Measurements from ENCODE around the gene ARL9.
A peak's percentile ranks its signal among the peaks of the same experiment; 100 is the strongest.
"Not testable (repeated sequence)": the region's sequence is repeated elsewhere in the genome, so short reads cannot be mapped to it uniquely, and the experiment has no call there.

ARL9 gene

GRCh38 chr4:56505269-56506130 is at the start of gene ARL9:
ARL9 (plus strand) TSS chr4:56505791; CDS start chr4:56505863, 72 bp downstream.
- DNase-seq: peak; percentile 13

GRCh38 chr4:56460085-56460484 is 45.5 kb upstream of the ARL9 start:
- no peak for DNase-seq

- no peak for DNase-seq
Observed at GRCh38 chr4:56462157-56462556, 43.4 kb upstream of the ARL9 start.

GRCh38 chr4:56463711-56464110 is 41.9 kb upstream of the ARL9 start:
- no peak for DNase-seq

GRCh38 chr4:56464581-56464980 is 41.0 kb upstream of the ARL9 start:
- DNase-seq: no peak

- DNase-seq: no peak
Observed at GRCh38 chr4:56465599-56466295, 39.8 kb upstream of the ARL9 start.

GRCh38 chr4:56466296-56466761 is 39.3 kb upstream of the ARL9 start:
- not testable (repeated sequence) for DNase-seq

- no peak for DNase-seq
Observed at GRCh38 chr4:56466910-56467283, 38.7 kb upstream of the ARL9 start.

- peak; percentile 78 for DNase-seq
Observed at GRCh38 chr4:56467284-56468096, 38.1 kb upstream of the ARL9 start, which contains the start of gene SRP72. SRP72 (plus strand) TSS chr4:56467617; CDS start chr4:56467636, 19 bp downstream.

- no peak for DNase-seq
Observed at GRCh38 chr4:56468097-56468422, 37.5 kb upstream of the ARL9 start.

- no peak for DNase-seq
Observed at GRCh38 chr4:56469489-56470210, 35.9 kb upstream of the ARL9 start.

GRCh38 chr4:56475917-56476316 is 29.7 kb upstream of the ARL9 start:
- no peak for DNase-seq

- no peak for DNase-seq
Observed at GRCh38 chr4:56477192-56477702, 28.3 kb upstream of the ARL9 start.

GRCh38 chr4:56480691-56481090 is 24.9 kb upstream of the ARL9 start:
- no peak for DNase-seq

GRCh38 chr4:56496241-56496640 is 9.3 kb upstream of the ARL9 start:
- no peak for DNase-seq

- DNase-seq: no peak
Observed at GRCh38 chr4:56511098-56511497, 5.5 kb downstream of the ARL9 start.

- no peak for DNase-seq
Observed at GRCh38 chr4:56512166-56512565, 6.6 kb downstream of the ARL9 start.

- no peak for DNase-seq
Observed at GRCh38 chr4:56513517-56513916, 7.9 kb downstream of the ARL9 start.

GRCh38 chr4:56530269-56531148 is 24.9 kb downstream of the ARL9 start:
- peak; percentile 35 for DNase-seq

- DNase-seq: no peak
Observed at GRCh38 chr4:56531149-56531770, 25.7 kb downstream of the ARL9 start.

- DNase-seq: no peak
Observed at GRCh38 chr4:56531823-56532222, 26.2 kb downstream of the ARL9 start.

Measured in NCI-H748 treated with DMSO at 0.1 percent for 48 hours (cell line).